Measurements from ENCODE around the gene ADK.
"Not testable (repeated sequence)": the region's sequence is repeated elsewhere in the genome, so short reads cannot be mapped to it uniquely, and the experiment has no call there.

Gene ADK

DNA sequence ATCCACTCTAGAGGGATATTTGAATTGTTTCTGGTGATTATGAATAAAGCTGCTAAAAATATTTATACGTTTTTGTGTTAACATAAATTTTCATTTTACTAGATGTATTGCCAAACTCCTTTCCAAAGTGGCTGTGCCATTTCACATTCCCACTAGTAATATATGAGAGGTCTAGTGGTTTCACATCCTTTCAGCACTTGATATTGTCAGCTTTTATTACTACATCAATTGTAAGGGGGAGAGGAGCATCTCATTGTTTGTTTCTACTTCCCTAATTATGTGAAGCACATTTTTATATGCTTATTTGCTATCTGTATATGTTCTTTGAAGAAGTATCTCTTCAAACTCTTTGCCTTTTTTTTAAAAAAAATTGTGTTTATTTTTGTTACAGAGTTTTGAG lies 184.5 kb downstream of the ADK start:
- H3K9me3 Mint-ChIP-seq = no peaks in the 10 kb centered on the region
- peaks cover 27% of the 10 kb centered on the region for H3K36me3 Mint-ChIP-seq (ENCODE audit: low read depth)
- no peak overlapping the region for H3K4me3 Mint-ChIP-seq
- ATAC-seq = no peak
- no peak for DNase-seq
- H3K27me3 Mint-ChIP-seq = no peaks in the 10 kb centered on the region
- peak overlapping the region; percentile 32 for H3K27ac Mint-ChIP-seq
- H3K4me1 Mint-ChIP-seq = peaks cover 2% of the 10 kb centered on the region

DNA sequence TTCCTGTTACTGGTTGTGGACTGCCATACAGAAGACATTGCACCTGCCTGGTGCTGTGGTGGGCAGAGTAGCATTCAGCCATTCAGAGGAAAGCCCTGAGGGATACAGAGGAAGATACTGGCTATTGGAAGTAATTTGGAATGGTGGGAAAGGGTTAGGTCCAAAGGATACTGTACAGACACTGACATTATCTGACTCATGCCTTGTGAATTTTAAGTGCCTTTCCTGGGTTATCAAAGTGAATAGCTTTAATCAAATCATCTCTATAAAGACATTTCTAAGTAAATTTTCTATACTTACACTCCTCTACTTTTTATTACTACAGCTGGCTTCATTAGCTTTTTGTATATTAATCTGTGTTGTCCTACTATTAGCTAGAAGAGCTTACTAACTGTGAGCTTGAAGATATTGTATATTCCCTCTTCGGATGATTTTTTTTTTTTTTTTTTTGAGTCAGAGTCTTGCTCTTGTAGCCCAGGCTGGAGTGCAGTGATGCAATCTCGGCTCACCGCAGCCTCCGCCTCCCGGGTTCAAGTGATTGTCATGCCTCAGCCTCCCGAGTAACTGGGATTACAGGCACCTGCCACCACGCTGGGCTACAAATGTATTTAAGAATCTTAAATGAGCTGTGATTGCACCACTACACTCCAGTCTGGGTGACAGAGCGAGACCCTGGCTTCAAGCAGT lies 186.5 kb downstream of the ADK start:
- Mint-ChIP-seq H3K9me3 (peaks cover 1% of the 10 kb centered on the region), H3K27ac (no peak overlapping the region), H3K4me3 (no peak overlapping the region), H3K36me3 (ENCODE audit: low read depth) (peaks cover 28% of the 10 kb centered on the region), H3K4me1 (peaks cover 2% of the 10 kb centered on the region), H3K27me3 (no peaks in the 10 kb centered on the region)
- DNase-seq (no peak), ATAC-seq (no peak)

DNA sequence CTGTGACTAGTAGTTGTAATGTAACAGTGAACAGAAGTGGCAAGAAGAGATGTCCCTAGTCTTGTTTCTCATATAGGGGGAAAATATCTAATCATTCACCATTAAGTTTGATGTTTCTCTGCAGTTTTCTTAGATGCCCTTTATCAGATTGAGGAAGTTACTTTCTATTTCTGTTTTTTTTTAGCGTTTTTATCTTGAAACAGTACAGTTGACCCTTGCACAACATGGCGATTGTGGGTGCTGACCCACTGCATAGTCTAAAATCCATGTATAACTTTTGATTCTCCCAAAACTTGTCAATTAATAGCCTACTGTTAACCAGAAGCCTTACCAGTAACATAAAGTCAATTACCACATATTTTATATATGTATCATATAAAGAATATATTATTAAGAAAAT lies 192.0 kb downstream of the ADK start:
- H3K27ac Mint-ChIP-seq = no peak overlapping the region
- H3K9me3 Mint-ChIP-seq = peaks cover 17% of the 10 kb centered on the region
- peaks cover 51% of the 10 kb centered on the region for H3K36me3 Mint-ChIP-seq (ENCODE audit: low read depth)
- H3K27me3 Mint-ChIP-seq = no peaks in the 10 kb centered on the region
- no peak overlapping the region for H3K4me3 Mint-ChIP-seq
- ATAC-seq (no peak), DNase-seq (no peak)
- H3K4me1 Mint-ChIP-seq = peaks cover 4% of the 10 kb centered on the region

DNA sequence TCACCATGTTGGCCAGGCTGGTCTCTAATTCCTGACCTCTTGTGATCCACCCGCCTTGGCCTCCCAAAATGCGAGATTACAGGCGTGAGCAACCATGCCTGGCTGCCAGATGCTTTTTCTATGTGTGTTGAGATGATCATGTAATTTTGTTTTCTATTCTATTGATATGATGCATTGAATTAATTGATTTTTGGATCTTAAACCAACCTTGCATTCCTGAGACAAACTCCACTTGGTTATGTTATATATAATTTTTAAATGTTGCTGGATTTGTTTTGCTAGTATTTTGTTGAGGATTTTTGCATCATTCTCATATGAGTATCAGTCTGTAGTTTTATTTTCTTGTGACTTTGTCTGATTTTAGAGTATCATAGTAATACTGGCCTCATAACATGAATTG lies 192.8 kb downstream of the ADK start:
- ATAC-seq (no peak), DNase-seq (no peak)
- Mint-ChIP-seq H3K36me3 (ENCODE audit: low read depth) (peaks cover 55% of the 10 kb centered on the region), H3K4me1 (peaks cover 4% of the 10 kb centered on the region), H3K27ac (no peak overlapping the region), H3K4me3 (no peak overlapping the region), H3K27me3 (no peaks in the 10 kb centered on the region), H3K9me3 (peaks cover 21% of the 10 kb centered on the region)

DNA sequence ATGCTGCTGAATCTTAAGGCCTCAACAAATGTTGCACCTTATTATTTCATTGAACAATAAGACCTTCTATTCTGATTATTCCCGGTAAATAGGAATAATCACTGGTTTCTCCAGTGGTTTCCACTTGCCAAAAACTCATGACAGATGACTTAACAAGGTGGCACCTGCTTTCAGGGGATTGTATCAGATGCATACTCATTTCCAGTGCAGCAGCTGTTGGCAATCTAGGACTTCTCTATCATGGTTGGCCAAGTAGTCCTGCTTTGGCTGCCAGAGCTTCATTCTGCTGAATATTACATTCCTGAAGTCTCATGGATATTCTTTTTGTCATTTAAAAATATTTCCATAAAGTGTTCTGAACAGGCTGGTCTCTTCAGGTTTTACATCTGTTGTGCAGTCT lies 193.3 kb downstream of the ADK start:
- no peaks in the 10 kb centered on the region for H3K27me3 Mint-ChIP-seq
- H3K4me3 Mint-ChIP-seq = no peak overlapping the region
- H3K27ac Mint-ChIP-seq = no peak overlapping the region
- ATAC-seq (no peak), DNase-seq (no peak)
- H3K36me3 Mint-ChIP-seq (ENCODE audit: low read depth) = peaks cover 54% of the 10 kb centered on the region
- peaks cover 4% of the 10 kb centered on the region for H3K4me1 Mint-ChIP-seq
- peaks cover 23% of the 10 kb centered on the region for H3K9me3 Mint-ChIP-seq

DNA sequence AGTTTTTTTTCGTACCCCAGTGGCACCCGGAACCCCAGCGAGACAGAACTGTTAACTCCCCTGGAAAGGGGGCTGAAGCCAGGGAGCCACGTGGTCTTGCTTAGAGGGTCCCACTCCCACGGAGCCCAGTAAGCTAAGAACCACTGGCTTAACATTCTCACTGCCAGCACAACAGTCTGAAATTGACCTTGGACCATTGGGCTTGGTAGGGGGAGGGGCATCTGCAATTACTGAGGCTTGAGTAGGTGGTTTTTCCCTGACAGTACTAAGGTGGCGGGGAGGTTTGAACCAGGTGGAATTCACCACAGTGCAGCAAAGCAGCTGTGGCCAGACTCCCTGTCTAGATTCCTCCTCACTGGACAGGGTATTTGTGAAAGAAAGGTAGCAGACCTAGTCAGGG lies 196.5 kb downstream of the ADK start:
- Mint-ChIP-seq H3K36me3 (ENCODE audit: low read depth) (peaks cover 40% of the 10 kb centered on the region), H3K4me1 (peaks cover 4% of the 10 kb centered on the region), H3K4me3 (no peak overlapping the region), H3K27ac (no peak overlapping the region), H3K27me3 (no peaks in the 10 kb centered on the region), H3K9me3 (peaks cover 44% of the 10 kb centered on the region)
- DNase-seq (no peak), ATAC-seq (no peak)

DNA sequence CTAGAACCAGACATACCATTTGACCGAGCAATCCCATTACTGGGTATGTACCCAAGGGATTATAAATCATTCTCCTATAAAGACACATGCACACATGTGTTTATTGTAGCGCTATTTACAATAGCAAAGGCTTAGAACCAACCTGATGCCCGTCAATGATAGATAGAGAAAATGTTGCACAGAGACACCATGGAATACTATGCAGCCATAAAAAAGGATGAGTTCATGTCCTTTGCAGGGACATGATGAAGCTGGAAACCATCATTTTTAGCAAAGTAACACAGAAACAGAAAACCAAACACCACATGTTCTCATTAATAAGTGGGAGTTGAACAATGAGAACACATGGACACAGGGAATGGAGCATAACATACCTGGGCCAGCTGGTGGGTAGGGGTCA lies 202.0 kb downstream of the ADK start:
- DNase-seq, H3K4me3 Mint-ChIP-seq, H3K4me1 Mint-ChIP-seq, ATAC-seq, H3K27me3 Mint-ChIP-seq, H3K27ac Mint-ChIP-seq: not testable (repeated sequence)
- Mint-ChIP-seq H3K9me3 (peaks cover 41% of the 10 kb centered on the region), H3K36me3 (ENCODE audit: low read depth) (peaks cover 26% of the 10 kb centered on the region)

DNA sequence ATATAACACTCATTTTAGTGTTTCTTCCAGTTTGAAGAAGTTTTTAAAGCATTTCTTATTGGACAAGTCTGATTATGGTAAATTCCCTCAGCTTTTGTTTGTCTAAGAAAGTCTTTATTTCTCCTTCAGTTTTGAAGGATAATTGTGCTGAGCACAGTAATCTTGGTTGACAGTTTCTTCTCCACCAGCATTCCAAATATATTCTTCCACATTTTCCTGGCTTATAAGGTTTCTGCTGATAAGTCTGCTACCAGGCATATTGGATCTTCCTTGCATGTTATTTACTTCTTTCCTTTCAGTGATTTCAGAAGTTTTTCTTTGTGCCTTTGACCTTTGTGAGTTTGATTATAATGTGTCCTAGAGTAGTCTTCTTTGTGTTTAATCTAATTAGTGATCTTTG lies 210.7 kb downstream of the ADK start:
- DNase-seq (no peak), ATAC-seq (no peak)
- peaks cover 41% of the 10 kb centered on the region for H3K9me3 Mint-ChIP-seq
- H3K27ac Mint-ChIP-seq = no peak overlapping the region
- H3K27me3 Mint-ChIP-seq = no peaks in the 10 kb centered on the region
- peaks cover 71% of the 10 kb centered on the region for H3K36me3 Mint-ChIP-seq (ENCODE audit: low read depth)
- no peak overlapping the region for H3K4me3 Mint-ChIP-seq
- peaks cover 28% of the 10 kb centered on the region for H3K4me1 Mint-ChIP-seq

DNA sequence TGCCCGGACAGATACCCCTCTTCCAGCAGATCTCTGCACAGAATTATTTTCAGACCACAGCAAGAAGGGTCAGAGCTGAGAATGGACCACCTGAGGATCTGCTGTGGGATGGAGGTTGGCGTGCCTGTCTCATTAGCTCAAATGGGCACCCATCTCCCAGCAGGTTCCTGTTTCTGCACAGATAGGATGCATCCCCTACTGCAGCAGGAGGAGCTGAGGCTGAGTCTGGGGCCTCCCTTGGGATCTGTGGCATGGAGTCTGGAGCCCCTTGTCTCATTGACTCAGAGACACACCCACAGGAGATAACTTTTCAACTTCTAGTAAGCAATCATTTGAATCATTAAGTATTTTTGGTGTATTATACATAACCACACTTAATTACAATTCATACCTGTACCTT lies 212.7 kb downstream of the ADK start:
- Mint-ChIP-seq H3K36me3 (ENCODE audit: low read depth) (peaks cover 72% of the 10 kb centered on the region), H3K27ac (no peak overlapping the region), H3K4me1 (peaks cover 28% of the 10 kb centered on the region), H3K4me3 (no peak overlapping the region), H3K27me3 (no peaks in the 10 kb centered on the region), H3K9me3 (peaks cover 32% of the 10 kb centered on the region)
- DNase-seq = no peak
- no peak for ATAC-seq

DNA sequence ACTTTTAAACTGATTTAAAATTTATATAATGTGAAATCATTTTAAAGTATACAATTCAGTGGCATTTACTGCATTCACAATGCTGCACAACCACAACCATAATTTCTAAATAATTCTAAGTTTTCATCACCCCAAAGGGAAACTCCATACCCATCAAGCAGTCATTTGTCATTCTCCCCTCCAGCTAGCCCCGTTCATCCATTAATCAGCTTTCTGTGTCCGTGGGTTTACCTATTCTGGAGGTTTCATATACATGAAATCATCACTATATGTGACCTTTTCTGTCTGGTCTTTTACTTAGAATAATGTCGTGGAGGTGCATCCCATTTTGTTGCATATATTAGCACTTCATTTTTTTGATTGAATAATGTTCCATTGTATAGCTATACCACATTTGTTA lies 214.1 kb downstream of the ADK start:
- Mint-ChIP-seq H3K27me3 (no peaks in the 10 kb centered on the region), H3K4me3 (peak overlapping the region; percentile 58), H3K36me3 (ENCODE audit: low read depth) (peaks cover 62% of the 10 kb centered on the region), H3K27ac (peak overlapping the region; percentile 91), H3K4me1 (peaks cover 28% of the 10 kb centered on the region), H3K9me3 (peaks cover 21% of the 10 kb centered on the region)
- DNase-seq (peak; percentile 14), ATAC-seq (peak; percentile 93)

DNA sequence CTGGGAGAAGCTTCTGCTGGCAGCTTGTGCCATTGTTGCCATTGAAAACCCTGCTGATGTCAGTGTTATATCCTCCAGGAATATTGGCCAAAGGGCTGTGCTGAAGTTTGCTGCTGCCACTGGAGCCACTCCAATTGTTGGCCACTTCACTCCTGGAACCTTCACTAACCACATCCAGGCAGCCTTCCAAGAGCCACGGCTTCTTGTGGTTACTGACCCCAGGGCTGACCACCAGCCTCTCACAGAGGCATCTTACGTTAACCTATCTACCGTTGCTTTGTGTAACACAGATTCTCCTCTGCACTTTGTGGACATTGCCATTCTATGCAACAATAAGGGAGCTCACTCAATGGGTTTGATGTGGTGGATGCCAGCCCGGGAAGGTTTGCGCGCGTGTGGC lies 220.7 kb downstream of the ADK start:
- Mint-ChIP-seq H3K9me3 (no peaks in the 10 kb centered on the region), H3K27ac (no peak overlapping the region), H3K4me3 (no peak overlapping the region), H3K4me1 (peaks cover 8% of the 10 kb centered on the region), H3K27me3 (no peaks in the 10 kb centered on the region), H3K36me3 (ENCODE audit: low read depth) (peaks cover 35% of the 10 kb centered on the region)
- no peak for DNase-seq
- ATAC-seq = no peak

DNA sequence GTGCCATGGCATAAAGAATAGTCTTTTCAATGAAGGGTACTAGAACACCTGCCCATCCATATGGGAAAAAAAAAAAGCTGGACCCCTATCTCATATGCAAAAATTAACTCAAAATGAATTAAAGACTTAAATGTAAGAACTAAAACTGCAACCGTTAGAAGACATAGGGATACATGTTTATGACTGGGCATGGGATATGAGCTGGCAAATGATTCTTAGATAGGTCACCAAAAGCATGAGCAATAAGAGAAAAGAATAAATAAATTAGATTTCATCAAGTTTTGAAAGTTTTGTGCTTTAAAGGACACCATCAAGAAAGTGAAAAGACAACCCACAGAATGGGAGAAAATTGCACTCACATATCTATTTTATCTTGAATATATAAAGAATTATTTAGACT lies 222.0 kb downstream of the ADK start:
- Mint-ChIP-seq H3K27ac (no peak overlapping the region), H3K9me3 (no peaks in the 10 kb centered on the region), H3K36me3 (ENCODE audit: low read depth) (peaks cover 38% of the 10 kb centered on the region), H3K4me3 (no peak overlapping the region), H3K27me3 (no peaks in the 10 kb centered on the region), H3K4me1 (peaks cover 10% of the 10 kb centered on the region)
- DNase-seq = no peak
- ATAC-seq = no peak

DNA sequence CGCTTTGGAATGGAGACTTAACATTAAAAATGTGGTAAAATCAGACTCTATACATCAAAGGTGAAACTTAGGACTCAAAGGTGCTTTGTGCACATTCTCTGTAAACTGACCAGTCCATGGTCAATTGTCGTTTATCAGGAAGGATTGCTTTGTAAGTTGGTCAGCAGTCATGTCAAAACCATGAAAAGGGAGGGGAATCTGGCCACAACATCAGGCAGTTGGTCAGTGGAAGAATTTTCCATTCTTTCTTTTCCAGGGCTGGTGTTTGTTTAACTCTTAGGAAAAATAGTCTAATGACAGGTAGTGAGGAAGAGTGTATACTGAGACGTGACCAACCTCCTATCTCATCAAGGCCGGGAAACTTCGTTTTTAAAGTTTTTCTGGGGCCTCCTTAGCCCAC lies 226.5 kb downstream of the ADK start:
- peaks cover 6% of the 10 kb centered on the region for H3K9me3 Mint-ChIP-seq
- peaks cover 32% of the 10 kb centered on the region for H3K36me3 Mint-ChIP-seq (ENCODE audit: low read depth)
- DNase-seq = no peak
- H3K27me3 Mint-ChIP-seq = no peaks in the 10 kb centered on the region
- no peak overlapping the region for H3K4me3 Mint-ChIP-seq
- no peak overlapping the region for H3K27ac Mint-ChIP-seq
- no peak for ATAC-seq
- peaks cover 37% of the 10 kb centered on the region for H3K4me1 Mint-ChIP-seq

DNA sequence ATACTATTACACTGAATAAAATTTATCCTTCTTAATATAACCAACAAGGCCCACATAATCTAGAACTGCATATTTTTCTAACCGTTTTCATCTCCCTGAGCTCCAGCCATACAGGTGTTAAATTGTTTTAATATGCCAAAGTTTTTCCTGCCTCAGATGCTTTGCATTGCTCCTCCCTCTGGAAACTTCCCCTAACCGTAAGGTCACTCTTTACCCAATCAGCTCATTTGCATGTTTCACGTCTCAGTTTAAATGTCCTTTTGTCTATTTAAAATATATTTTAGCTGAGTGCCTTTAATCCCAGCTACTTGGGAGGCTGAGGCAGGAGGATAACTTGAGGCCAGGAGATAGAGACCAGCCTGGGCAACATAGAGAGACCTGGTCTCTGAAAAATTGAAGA lies 228.5 kb downstream of the ADK start:
- Mint-ChIP-seq H3K36me3 (ENCODE audit: low read depth) (peaks cover 29% of the 10 kb centered on the region), H3K4me3 (no peak overlapping the region)
- no peak for ATAC-seq

DNA sequence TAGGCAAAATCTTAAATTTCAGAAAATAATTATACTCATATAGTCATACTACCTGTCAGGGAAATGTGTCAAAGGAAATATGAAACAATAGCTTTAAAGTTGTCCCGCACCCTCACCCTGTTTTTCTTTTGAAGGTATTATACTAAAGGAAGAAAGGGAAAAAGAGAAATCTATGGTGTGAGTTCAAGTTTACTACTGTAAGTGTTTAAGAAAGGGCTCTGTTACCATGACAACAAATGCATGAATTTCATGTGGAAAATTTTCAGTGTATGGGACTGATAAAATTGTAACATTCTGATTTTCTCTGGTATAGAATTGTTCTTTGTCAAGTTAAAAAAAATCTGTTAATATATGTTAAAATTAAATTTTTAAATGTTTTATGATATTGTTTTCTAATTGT lies 229.8 kb downstream of the ADK start:
- H3K27ac Mint-ChIP-seq = no peak overlapping the region
- ATAC-seq (no peak), DNase-seq (no peak)
- peaks cover 29% of the 10 kb centered on the region for H3K36me3 Mint-ChIP-seq (ENCODE audit: low read depth)
- H3K4me3 Mint-ChIP-seq = no peak overlapping the region
- no peaks in the 10 kb centered on the region for H3K27me3 Mint-ChIP-seq
- H3K9me3 Mint-ChIP-seq = peaks cover 6% of the 10 kb centered on the region
- H3K4me1 Mint-ChIP-seq = peaks cover 47% of the 10 kb centered on the region

More for the DNA sequence above, 228.5 kb downstream of the ADK start:
- Mint-ChIP-seq H3K9me3 (peaks cover 6% of the 10 kb centered on the region), H3K27me3 (no peaks in the 10 kb centered on the region), H3K27ac (peak overlapping the region; percentile 34), H3K4me1 (peaks cover 43% of the 10 kb centered on the region)
- no peak for DNase-seq

All from activated naive CD8-positive, alpha-beta T cell treated with anti-CD3 and anti-CD28 coated beads, Interleukin-2, amount 50 U/mL, for 24 hours (primary cell).